Cardiac septum (tissue), 1 donor: Measurements from ENCODE around the gene SLC39A9. TPM values are rescaled to one million over a fixed set of nuclear protein-coding genes. Genes with fewer than 3 reads are reported as not detected.
"Not testable (repeated sequence)": the region's sequence is repeated elsewhere in the genome, so short reads cannot be mapped to it uniquely, and the experiment has no call there.

ENCODE experiments used
- DNase-seq: peaks from one replicate; pipeline ENCODE4 v3.0.0-alpha.2; 2020; ENCODE audit warnings: low spot score
- intact Hi-C: fragments of 100-400 bp; cut with DNase I; formaldehyde crosslinking; loops from one replicate; pipeline ENCODE4 v1.14.0; 2022
- total RNA-seq: library from RNA; stranded (reverse); fragmentation: NEBNext Ultra II Directional; extraction: Animal tissue kit (Norgen Biotek cat#: 25700); gene quantifications from one replicate; pipeline ENCODE4 v1.2.1, GENCODE V29; 2021
- donor health status: DM: no; HTN: no; CAD: no.

SLC39A9 gene
- total RNA-seq, 1 donor from 2014 or later, result 24.4 TPM

- DNase-seq, result peak; percentile 29
- intact Hi-C loops, result no loop called here
Measured at GRCh38 chr14:69489495-69489894, 91.0 kb downstream of the SLC39A9 start.

GRCh38 chr14:69490219-69490918 is 91.9 kb downstream of the SLC39A9 start:
- DNase-seq, result peak; percentile 38
- intact Hi-C loops, result no loop called here

GRCh38 chr14:69491193-69491592 is 92.7 kb downstream of the SLC39A9 start:
- DNase-seq, result peak; percentile 66
- intact Hi-C loops, result no loop called here

GRCh38 chr14:69493038-69493437 is 94.5 kb downstream of the SLC39A9 start:
- DNase-seq, result peak; percentile 31
- intact Hi-C loops, result no loop called here

- intact Hi-C loops, result no loop called here
- no peak for DNase-seq
Measured at GRCh38 chr14:69493791-69494190, 95.3 kb downstream of the SLC39A9 start.

- intact Hi-C loops, result no loop called here
- DNase-seq, result peak; percentile 50
Measured at GRCh38 chr14:69495341-69495921, 96.9 kb downstream of the SLC39A9 start.

GRCh38 chr14:69497866-69498265 is 99.4 kb downstream of the SLC39A9 start:
- intact Hi-C loops, result not testable (repeated sequence)

GRCh38 chr14:69498286-69498685 is 99.8 kb downstream of the SLC39A9 start:
- intact Hi-C loops, result not testable (repeated sequence)
- peak; percentile 2 for DNase-seq

More at GRCh38 chr14:69497866-69498265, 99.4 kb downstream of the SLC39A9 start:
- DNase-seq, result not testable (repeated sequence)

GRCh38 chr14:69499436-69499835 is 100.9 kb downstream of the SLC39A9 start:
- intact Hi-C loops, result no loop called here
- peak; percentile 65 for DNase-seq

- intact Hi-C loops, result no loop called here
- peak; percentile 59 for DNase-seq
Measured at GRCh38 chr14:69500096-69500495, 101.6 kb downstream of the SLC39A9 start.

GRCh38 chr14:69500736-69501135 is 102.2 kb downstream of the SLC39A9 start:
- DNase-seq, result peak; percentile 51
- intact Hi-C loops, result no loop called here

- intact Hi-C loops, result no loop called here
- peak; percentile 80 for DNase-seq
Measured at GRCh38 chr14:69501423-69501838, 102.9 kb downstream of the SLC39A9 start.

GRCh38 chr14:69504775-69505174 is 106.3 kb downstream of the SLC39A9 start:
- DNase-seq, result peak; percentile 57
- intact Hi-C loops, result no loop called here

- intact Hi-C loops, result no loop called here
- DNase-seq, result peak; percentile 41
Measured at GRCh38 chr14:69505338-69506240, 107.1 kb downstream of the SLC39A9 start.

GRCh38 chr14:69506241-69506595 is 107.7 kb downstream of the SLC39A9 start:
- intact Hi-C loops, result no loop called here
- DNase-seq, result no peak

Other genes with a start within 250 kb of the SLC39A9 start
- gene DCAF5, start 245.6 kb upstream of the SLC39A9 start, total RNA-seq, result 52.5 TPM
- gene EXD2, start 207.2 kb upstream of the SLC39A9 start, total RNA-seq, result 18.2 TPM
- gene GALNT16, start 138.5 kb upstream of the SLC39A9 start, total RNA-seq, result 25.8 TPM
- gene ERH, start 393 bp upstream of the SLC39A9 start, total RNA-seq, result 109 TPM
- 0.13 TPM for gene PLEKHD1, start 86.0 kb downstream of the SLC39A9 start, total RNA-seq
- not detected for gene CCDC177, start 176.2 kb downstream of the SLC39A9 start, total RNA-seq
- 26.9 TPM for gene SUSD6, start 212.9 kb downstream of the SLC39A9 start, total RNA-seq